GM19035 (cell line): Measurements from ENCODE around the gene POLD2.

ENCODE experiments used
- ATAC-seq: cut with Tn5 transposase; IDR thresholded peaks from one replicate; pipeline ENCODE4 v1.9.1; 2021; ENCODE audit not compliant: unreplicated experiment

The POLD2 gene

DNA sequence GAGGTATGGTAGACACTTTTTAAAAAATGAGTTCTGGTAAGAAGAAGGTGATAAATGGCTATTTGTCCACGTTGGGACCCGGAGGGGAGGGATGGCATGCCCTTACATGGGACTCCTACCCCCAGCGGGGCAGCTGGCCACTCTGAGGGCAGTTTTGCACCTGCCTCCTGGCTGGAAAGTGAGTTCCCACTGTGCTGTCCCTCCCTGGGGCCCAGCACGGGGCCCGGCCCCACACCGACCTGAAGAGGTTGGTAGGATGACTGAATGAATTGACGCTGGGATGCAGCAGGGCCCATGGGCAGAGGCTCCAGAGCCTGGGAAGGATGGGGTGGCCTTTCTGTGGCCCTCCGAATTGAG, 19.8 kb downstream of the POLD2 start:
- no peak for ATAC-seq

DNA sequence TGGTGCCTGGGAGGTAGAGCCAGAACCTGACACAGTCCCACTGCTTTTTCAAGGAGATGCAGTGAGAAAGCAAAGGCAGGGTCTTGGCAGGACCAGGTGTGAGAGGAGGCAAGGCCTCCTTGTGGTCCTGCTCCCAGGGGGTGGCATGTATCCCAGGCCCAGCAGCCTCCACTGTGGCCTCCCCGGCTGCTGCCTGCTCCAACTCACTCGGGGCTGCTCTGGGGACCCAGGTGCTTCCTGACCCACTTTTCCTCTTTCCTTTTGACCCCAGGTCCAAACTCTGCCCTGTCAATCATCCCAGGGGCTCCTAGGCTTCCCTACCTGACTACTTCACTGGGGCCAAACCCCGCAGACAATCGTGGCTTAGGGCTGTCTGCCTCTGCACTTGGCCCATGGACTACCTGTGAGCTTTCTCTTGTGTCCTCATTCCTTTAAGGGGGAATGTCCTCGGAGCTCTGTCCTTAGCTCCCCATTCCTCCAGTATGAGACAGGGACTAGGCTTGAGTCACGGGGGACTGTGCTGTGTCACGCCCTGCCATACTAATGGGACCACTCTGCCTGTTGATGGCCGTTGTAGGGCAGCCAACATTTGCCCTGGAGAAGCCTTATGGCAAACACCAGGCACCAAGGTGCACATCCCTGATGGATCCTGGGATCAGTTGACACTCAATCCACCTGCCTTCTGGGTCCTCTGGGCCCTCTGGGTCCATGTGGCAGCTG, 20.3 kb downstream of the POLD2 start:
- no peak for ATAC-seq

DNA sequence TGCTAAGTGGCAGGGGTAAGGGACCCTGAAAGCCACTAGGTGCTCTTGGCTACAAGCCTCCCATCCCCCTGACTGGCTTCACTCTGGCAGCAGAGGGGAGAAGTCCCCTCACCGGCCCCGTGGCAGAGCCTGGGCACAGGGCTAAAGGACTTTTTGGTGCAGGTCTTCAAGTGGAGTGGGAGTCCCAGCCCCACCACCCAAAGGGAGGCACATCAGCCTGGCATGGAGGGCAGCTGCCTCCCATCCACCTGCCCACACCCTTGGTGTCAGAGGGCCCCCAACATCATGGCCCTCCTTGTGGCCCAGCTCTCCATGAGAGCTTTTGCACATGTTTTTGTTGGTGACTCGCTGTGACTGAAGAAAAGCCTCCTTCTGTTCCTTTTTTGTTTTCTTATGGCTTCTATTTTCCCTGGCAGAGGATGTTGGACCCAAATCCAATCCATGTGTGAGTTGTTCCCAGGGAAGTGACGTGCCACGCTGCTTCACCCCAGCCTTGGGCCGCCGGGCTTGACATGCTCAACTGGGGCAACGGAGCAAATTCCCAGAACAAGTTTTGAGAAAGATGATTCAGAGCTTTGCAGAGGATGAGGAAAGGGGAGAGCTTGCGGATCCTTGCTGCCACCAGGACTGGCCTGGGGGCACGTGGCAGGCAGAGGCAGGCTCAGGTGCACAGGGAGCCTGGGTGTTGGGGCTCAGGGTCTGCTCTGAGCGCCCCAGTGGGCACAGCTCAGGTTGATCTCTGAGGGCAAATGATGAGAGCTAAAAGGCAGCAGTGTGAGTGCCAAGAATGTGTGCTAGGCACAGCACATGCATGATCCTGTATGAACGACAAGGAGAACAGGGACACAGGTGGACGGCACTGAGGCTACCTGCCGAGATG, 21.1 kb downstream of the POLD2 start:
- no peak for ATAC-seq

DNA sequence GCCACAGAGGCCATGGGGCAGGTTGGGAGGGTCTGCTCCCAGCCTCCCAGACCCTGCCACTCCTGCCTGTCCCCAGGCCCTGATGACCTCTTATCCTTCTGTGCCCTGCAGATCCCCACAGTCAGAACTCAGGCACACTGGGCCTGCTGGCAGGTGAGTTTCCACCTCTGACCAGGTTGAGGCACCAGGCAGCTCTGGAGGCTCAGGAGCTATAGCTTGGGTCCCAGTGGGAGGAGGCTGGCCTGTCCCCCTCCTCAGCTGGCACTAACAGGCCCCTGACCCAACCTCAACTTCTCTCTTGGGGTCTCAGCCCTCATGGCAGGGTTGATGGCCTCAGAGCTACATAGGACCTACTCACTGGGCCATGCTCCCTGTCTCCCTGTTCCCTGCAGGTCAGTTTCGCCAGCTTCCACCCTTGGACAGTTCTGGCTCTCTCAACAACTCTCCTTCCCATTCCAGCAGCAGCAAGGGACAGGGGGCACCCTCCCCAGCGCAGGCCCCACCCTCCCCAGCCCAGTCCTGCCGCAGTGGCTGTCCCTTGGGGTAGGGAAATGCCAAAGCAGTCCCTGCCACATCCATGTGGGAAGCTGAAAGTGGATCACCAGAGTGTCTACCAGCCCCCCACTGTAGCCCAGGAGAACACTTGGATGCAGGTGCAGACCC, 21.9 kb downstream of the POLD2 start:
- no peak for ATAC-seq

DNA sequence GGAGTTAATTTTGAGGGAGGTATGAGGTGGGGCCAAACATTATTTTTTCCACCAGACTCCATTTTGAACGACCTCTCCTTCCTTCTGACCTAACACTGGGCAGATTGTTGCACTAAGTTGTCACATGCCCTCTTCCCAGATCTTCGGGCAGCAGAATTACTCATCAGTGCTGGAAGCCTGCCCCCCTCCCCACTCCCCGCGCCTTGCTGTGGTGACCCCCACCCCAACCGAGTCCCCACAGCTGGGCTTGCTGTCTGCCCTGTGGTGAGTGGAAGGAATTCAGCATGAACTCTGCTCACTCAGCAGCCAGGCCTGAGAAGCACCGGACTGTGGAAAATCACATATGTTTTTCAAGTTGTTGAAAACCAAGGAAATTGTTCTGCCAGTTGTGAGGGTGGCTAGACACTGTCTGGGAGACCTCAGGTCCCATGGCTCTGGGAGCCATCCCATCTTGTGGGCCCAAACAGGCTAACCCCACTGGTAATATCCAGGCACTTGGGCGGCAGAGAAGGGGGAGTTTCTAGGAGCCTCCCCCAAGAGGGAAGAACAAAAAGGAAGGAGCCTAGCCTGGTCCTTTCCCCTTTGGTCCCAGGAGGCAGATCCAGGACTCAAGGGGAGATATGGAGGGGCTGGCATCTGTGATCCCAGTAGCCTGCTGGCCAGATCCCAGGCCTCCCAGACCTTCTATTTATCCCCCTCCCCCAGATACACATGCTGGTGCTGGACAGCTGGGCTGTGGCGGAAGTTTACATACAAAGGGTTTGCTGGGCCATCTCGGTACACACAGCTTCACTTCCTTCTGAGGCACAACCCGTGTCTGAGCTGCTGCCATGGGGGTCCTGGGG, 22.7 kb downstream of the POLD2 start:
- ATAC-seq = no peak

DNA sequence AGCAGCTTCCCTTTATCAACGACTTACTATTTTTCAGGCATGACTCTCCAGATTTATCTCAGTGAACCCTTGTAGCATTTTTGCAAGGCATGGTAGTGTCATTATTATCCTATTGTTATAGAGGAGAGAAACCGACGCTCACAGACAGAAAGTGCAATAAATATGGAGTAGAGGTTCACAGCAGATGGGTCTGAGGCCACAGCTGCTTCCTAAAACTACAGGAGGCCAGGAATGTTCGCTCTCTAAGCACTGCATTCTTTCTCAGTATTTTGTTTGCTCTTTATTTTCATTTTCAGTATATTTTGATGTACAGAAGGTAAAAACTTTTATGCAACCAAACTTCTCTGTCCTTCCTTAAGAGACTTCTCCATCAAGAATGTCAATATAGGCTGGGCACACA, 23.7 kb downstream of the POLD2 start:
- ATAC-seq = no peak

DNA sequence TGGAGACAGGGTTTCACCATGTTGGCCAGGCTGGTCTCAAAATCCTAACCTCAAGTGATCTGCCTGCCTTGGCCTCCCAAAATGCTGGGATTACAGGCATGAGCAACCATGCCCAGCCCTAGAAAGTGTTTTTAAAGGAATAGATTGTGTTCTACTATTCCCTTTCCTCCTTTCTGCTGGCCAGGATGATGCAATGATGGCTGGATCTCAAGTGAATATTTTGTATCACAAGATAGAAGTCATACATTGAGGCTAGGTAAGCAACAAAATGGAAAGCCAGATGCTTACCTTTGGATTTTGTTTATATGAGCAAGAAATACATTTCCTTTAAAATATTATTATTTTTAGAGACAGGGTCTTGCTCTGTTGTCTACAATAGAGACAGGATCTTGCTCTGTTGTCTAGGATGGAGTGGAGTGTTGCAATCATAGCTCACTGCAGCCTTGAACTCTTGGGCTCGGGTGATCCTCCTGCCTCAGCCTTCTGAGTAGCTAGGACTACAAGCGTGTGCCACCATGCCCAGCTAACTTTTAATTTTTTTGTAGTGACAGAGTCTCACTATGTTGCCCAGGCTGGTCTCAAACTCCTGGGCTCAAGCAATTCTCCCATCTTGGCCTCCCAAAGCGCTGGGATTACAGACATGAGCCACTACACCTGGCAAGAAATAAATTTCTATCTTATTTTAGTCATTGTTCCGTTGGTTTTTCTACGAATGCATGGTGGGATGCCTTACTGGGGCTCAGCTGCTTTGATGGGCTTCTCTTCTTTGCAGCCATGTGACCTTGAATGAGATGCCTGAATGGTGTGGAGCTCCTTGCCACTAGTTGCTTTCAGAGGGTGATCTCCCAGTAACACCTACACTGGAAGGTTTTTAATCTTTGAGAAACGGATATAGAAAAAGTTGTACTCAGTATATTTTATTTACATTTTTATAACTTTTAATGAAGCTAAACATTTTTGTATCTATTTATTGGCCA, 25.0 kb downstream of the POLD2 start:
- no peak for ATAC-seq

DNA sequence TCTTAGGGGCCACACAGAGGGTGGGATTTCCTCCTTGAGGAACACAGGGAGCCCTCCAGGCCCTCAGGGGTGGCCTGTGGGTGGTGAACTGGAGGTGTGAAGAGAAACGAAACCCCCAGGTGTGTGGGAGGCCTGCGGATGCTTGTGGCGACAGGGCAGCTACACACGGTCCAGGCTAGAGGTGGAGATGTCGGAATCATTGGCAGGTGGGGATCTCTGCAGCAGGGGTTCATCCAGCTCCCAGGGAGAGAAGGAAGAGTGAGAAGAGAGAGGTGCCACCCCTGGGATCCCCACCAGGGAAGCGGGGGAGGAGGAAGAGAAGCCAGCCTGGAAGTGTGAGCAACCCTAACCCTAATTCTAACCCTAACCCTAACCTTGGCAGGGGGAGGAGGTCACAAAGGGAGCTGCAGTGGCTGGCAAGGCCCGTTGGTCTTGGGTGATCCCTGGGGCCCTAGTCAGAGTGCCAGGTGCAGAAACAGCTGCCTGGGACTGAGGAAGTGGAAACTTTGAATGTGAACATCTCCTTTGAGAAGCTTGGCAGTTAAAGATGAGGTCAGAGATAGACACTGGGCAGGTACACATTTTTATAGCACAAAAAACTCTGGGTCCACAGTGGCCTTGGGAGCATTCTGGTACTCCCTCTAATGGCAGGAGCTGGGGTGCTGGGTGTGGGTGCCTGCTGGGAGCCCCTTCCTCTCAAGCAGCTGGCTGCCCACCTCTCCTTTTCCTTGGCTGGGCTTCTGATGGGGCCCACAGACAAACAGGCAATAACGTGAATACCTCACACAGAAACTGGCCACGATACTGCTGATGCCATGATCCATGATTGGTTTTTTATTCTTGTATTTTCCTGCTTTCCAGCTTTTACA, 26.1 kb downstream of the POLD2 start:
- no peak for ATAC-seq

DNA sequence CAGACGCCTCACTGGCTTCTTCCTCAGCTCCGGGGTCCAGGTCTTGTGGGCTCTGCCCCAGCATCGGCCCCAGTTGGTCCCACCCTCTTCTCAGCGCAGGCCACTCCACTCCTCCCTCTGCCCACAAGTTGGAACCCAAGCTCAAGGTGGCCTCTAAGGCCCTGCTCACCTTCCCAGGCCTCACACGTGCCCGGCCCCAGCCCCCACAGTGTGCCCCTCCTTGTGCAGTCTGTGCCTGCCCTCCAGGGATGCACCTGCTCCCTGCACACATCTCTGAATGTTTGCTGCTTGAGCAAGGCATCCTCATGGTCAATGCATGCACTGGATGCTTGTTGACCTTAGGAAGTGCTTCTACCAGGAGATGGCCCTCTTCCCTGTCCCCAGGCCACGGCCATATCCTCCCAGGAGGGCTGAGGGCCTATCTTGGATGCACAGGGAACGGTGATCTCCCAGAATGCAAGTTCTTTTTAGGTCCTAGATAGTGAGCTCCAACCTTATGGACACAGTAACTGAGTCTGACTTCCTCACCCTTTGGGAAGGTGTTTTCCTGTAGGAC, 26.9 kb downstream of the POLD2 start:
- no peak for ATAC-seq

DNA sequence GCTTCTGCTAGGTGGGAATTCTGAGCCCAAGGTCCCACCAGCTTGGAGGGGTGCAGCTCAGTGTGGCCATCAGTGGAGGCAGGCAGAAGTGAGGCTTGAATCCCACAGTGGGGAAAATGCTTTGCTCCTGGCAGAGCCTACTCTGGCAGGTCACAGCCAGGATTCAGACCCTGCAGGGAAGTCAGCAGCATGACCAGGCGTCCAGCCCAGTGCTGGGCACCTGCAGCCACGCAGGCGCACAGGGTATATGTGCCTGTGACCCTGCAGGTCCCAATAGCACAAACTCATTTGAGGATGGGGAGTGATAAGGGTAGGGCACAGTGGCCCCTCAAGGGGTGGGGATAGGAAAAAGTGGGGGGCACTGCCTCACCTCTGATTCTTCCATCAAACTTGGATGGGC, 27.6 kb downstream of the POLD2 start:
- ATAC-seq = no peak

DNA sequence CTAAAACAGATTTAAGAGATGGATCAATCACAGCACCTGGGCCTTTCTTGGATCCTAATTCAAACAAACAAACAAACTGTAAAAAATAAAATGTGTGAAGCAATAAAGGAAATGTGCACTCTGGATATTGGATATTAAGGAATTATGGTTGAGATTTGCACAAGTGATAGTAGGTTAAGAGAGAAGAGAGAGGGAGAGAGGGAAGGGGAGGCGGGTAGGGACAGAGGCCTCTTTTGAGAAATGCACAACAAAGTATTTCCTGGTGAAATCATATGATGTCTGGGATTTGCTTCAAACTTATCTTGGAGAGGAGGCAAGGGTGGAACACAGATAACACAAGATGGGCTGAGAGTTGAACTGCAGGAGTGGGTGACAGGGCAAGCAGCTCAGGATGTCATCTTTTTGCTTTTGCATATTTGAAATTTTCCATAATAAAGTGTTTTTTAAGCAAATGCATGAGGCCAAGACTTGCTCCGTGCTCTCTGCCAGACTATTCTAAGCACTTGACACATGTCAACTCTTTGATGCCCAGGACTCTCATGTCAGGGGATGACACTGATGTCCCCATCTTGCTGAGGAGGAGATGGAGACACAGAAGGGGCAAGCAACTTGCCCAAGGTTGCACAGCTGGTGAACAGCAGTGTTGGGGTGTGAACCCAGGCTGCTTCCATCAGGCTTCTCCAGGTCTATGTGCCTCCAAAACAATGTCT, 28.3 kb downstream of the POLD2 start:
- no peak for ATAC-seq

DNA sequence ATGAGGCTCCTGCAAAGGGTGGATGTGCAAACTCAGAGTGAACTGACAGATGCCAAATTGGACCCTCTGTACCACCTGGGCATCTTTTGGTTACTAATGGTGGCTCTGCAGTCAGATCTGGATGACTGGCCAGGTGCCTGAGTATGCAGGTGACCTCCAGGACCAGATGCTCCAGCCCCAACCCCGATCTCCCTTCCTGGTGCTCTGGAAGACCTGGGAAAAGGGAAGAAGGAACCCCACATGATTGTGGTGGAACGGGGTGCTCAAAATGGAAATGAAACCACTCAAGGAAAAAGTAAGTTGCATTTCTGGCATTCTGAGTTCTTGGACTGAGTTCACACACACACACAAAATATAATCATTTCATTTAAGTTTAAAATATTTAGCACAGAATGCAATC, 29.0 kb downstream of the POLD2 start:
- no peak for ATAC-seq

DNA sequence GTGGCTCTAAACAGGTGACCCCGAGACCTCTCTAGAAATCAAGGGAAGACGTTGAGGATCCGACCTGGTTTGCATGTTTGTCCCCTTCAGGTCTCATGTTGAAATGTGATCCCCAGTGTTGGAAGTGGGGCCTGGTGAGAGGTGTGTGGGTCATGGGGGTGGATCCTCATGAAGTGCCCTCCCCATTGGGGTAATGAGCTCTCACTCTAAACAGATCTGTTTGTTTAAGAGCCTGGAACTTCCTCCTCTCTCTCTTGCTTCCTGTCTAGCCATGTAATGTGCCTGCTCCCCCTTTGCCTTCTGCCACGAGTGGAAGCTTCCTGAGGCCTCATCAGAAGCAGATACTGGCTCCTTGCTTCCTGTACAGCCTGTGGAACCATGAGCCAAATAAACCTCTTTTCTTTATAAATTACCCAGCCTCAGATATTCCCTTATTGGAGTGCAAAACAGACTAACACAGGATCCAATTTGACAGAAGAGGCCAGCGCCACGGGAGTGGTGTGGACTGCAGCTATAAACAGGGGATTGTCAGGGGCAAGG, 30.2 kb downstream of the POLD2 start:
- ATAC-seq = no peak

DNA sequence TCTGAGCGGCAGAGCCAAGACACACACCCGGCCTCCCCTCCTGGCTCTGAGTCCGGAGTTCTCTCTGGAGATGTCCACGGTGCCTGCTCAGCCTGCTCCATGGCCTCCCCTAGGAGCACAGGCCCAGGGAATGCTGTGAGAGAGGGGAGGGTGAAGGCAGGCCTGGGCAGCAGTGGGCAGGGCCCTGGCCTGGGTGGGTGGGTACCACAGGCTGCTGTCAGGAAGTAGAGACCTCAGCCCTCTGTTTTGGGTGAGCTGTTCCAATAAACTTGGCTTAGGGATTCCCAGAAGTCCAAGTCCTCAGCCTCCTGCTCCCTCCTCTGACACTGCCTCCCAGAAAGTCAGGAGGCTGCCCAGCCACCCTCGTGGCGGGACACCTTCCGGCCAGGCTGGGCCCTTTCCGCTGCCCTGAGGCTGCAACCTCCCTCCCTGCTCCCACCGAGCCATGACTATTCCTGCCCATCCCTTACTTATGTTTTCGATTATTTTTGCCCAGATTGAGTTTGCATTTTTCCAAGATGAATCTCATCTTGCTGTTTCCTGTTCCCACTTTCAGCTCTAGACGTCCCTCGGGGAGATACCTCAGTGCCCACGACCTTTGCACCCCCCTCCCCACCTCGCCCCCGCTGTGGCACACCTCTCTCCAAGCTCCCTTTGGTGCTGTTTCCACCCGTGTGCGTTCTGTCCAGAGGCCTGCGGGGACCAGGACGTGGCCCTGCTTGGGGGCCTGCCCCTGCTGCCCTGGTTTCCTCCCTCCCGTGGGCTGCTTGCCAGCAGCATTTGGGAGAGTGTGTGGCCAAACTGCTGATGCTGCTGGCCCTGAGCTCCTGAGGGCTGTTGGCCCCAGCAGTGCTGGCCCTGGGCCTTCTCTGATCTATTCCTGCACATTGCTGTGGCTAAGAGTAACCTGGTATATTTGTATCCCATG, 35.2 kb downstream of the POLD2 start:
- no peak for ATAC-seq

DNA sequence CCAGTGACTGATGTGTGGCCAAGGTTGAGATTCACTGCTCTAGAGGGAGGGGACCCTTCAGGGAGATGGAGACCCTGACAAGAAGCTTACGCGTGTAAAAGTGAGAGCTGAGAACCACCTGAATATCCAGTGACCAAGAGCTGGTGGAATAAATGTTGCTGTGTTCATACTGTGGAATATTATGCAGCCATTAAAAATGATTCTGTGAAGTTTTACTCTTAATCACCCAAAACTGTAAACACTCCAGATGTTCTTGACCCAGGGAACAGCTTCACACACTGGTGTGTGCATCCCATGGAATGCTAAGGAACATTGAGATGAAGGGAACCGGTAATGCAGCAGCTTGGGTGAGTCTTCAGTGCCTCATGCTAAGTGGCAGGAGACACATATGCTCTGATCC, 36.7 kb downstream of the POLD2 start:
- ATAC-seq = no peak

DNA sequence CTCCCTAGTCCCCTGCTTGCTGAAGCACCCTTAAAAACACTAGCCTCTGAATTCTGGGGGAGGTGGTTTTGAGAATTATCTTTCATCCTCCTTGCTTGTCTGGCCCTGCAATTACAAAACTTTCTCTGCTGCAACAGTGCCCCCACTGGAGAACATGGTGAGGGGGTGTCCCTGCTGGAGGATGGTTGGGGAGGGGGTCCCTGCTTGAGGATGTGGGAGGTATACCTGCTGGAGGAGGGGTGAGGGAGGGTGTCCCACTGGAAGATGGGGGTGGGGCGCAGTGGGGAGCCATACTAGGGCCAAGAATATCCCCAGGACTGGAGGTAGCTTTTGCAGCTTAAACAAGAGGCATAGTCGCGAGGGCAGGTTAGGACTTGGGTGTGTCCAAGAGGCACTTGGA, 37.8 kb downstream of the POLD2 start:
- ATAC-seq = no peak

DNA sequence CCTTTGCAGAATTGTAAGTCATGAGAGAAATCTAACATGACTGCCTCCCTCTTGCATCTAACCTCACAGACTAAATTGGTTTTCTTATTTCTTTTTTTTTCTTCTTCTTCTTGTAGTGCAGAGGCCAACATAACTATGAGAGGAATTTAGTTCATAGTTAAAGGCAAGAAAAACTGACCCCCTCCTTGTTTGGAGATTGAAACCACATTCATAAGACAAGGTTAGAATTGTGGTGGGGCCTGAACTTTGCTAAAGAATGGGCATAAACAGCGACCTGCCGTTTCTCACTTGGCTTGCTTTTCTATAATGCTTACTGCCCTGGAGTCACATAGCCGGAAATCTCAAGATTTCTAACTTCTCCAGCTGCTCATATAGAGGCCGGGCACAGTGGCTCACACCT, 38.6 kb downstream of the POLD2 start:
- ATAC-seq = no peak
